Endometrium (tissue), 2 donors: ENCODE measurements around the gene TMCC3.
"Not testable (repeated sequence)": the region's sequence is repeated elsewhere in the genome, so short reads cannot be mapped to it uniquely, and the experiment has no call there.

ENCODE experiments used
- FAIRE-seq: peaks from 2 replicates; lab custom pipeline; 2012; peaks lifted over from hg19 to GRCh38; lab: Jason Lieb, UNC
- donor health status: control.
- donor health status: control.

The TMCC3 gene

DNA sequence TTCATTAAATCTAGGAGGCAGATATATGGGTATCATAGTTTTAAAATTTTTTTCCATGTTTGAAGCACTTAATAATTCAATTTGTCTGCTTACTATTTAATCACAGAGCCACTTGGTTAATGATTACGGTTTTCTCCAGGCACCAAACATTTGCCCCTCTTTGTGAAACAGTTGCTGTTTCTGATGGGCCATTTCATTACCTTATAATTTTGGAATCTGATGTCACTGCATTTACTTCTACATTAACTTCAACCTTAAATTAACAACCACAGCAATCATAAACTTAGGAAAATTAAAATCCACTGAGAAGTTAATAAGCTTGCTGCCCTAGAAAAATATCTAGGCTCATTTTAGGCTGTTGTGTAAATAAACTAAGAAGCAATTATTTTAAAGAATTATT is 17.0 kb downstream of the TMCC3 start:
- FAIRE-seq = no peak

- no peak for FAIRE-seq
These were observed 19.3 kb downstream of the TMCC3 start for GRCh38 chr12:94631058-94631457.

GRCh38 chr12:94628819-94629472 is 21.4 kb downstream of the TMCC3 start:
- no peak for FAIRE-seq

GRCh38 chr12:94628369-94628768 is 22.0 kb downstream of the TMCC3 start:
- FAIRE-seq = no peak

GRCh38 chr12:94625531-94625930 is 24.8 kb downstream of the TMCC3 start:
- FAIRE-seq = no peak

- FAIRE-seq = no peak
These were observed 27.0 kb downstream of the TMCC3 start for GRCh38 chr12:94623161-94623920.

GRCh38 chr12:94622475-94622874 is 27.9 kb downstream of the TMCC3 start:
- no peak for FAIRE-seq

DNA sequence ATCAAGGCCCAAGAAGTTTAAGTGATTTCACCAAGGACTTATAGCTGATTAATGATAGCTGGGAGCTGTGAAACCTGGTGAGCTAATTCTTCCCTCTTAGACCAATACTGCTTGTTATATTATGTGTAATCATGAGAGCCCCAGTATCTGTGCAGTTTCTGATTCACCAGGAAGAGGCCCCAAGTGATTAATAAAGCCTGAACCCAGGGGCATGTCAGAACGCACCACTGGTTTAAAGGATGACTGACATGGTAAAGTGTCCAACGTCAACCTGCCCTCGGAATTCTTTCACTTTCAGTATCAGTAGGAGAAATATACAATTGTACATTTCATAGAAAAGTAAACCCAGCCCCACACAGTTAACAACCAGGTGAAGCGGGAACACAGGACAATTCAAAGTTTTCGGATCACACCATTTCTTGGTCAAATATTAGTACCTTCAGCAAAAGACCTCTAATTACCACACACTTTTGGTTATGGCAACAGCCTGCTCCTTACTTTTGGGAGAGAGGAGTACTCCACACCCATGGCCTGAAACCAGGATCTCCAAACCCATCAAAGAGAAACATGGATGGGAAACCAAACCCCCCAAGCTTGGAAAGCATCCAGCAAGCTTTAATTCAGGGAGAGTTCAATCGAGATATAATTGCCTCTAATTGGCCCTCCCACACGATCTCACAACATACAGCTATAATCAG is 28.5 kb downstream of the TMCC3 start:
- no peak for FAIRE-seq

- no peak for FAIRE-seq
These were observed 29.7 kb downstream of the TMCC3 start for GRCh38 chr12:94620621-94621020.

GRCh38 chr12:94618995-94619695 is 31.2 kb downstream of the TMCC3 start:
- FAIRE-seq = no peak

DNA sequence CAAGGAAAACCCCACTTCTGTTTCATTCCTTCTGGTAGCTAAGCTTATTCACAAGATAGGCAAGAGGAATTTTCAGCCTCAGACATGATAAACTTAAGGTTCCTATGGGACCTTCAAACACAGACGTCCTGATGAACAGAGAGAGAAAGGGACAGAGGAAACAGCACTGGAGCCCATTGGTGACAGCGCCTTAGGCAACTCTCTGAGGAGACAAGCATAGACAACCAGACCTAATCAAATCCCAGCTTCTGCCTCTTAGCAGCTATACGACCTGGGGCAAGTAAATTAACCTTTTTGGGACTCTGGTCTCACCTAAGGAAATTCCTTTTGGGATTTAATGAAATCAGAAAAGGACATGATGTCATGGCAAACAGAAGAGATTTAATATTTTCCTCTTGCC is 33.3 kb downstream of the TMCC3 start:
- no peak for FAIRE-seq

DNA sequence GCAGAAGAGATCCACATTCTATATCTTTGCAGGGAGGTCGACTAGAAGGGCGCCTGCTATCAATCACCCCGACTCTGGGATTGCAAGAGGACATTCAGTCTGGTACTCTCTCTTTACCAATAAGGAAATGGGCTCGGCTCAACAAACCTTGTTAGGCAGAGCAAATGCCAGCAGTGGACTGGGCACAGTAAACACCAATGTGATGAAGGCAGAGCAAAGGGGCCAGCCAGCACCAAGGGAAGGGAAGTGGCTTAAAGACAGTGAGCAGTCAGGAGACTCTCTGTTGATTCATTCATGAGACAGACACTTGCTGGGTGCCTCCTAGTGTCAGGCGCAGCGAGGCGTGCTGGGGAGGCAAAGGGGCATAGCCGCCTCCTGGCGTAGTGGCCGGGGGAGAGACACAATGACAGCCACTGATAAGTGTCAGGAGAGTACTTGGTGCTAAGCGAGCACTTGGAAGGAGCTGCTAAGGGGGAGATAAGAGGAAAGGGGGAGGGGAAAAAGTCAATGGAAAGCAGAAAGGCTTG is 34.1 kb downstream of the TMCC3 start:
- no peak for FAIRE-seq

GRCh38 chr12:94615260-94616181 is 34.8 kb downstream of the TMCC3 start:
- no peak for FAIRE-seq

GRCh38 chr12:94614288-94614721 is 36.1 kb downstream of the TMCC3 start:
- FAIRE-seq = no peak

GRCh38 chr12:94609917-94610443 is 40.4 kb downstream of the TMCC3 start:
- no peak for FAIRE-seq

- FAIRE-seq = not testable (repeated sequence)
These were observed 43.5 kb downstream of the TMCC3 start for GRCh38 chr12:94606810-94607209.

GRCh38 chr12:94604366-94604698 is 46.0 kb downstream of the TMCC3 start:
- FAIRE-seq = no peak

- no peak for FAIRE-seq
These were observed 46.7 kb downstream of the TMCC3 start for GRCh38 chr12:94603434-94604365.

DNA sequence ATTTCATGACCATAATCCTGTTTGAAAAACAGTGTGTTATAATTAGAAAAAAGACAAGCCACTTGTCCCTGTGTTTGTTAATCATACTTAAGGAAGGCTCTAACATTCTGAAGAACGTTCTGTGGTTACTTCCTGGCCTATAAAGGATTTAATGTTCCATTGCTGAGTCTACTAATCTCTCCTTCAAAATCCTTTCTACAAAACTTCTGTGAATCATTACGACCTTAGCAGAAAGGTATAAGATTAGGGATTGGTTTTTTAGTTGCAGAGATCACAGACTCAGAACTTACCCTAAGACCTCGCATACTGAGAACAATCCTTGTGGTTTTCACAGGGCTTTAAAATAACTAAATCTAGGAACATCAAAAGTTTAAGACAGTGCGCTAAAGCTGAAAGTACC is 48.3 kb downstream of the TMCC3 start:
- FAIRE-seq = no peak

DNA sequence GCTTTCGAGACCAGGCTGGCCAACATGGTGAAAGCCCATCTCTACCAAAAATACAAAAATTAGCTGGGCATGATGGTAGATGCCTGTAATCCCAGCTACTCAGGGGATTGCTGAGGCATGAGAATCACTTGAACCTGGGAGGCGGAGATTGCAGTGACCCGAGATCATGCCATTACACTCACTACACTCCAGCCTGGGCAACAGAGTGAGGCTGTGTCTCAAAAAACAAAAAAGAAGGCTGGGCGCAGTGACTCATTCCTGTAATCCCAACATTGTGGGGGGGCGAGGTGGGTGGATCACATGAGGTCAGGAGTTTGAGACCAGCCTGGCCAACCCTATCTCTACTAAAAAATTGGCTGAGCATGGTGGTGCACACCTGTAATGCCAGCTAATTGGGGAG is 49.0 kb downstream of the TMCC3 start:
- not testable (repeated sequence) for FAIRE-seq
